Left lung (tissue), 10 donors: ENCODE results near the gene TRAPPC4. TPM values are rescaled to one million over a fixed set of nuclear protein-coding genes. Genes with fewer than 3 reads are reported as not detected.

Source experiments
- ATAC-seq: fragments of 200-7000 bp; cut with Tn5 transposase; one replicate; pipeline ENCODE4 v1.9.1; 2020; ENCODE audit warnings: moderate library complexity
- DNase-seq, 4 donors: peaks; one replicate each; pipeline ENCODE4 v3.0.0-alpha.2; 2013 to 2020
- H3K27ac ChIP-seq, 2 donors: fragments of 200-600 bp; sonication (generic) in 1 of 2; one replicate each; pipeline versions ENCODE4 v1.5.0 to v1.8.0; 2020 to 2021
- H3K27me3 ChIP-seq, 2 donors: fragments of 200-600 bp; sonication (generic) in 1 of 2; one replicate each; pipeline versions ENCODE4 v1.5.0 to v1.8.0; 2020 to 2021
- H3K36me3 ChIP-seq, 2 donors: fragments of 200-600 bp; sonication (generic) in 1 of 2; one replicate each; pipeline versions ENCODE4 v1.5.0 to v1.8.0; 2020 to 2021
- H3K4me1 ChIP-seq, 2 donors: fragments of 200-600 bp; one replicate each; pipeline ENCODE4 v1.8.0; 2021
- H3K4me3 ChIP-seq, 2 donors: fragments of 200-600 bp; sonication (generic) in 1 of 2; one replicate each; pipeline versions ENCODE4 v1.5.0 to v1.8.0; 2020 to 2021; ENCODE audit warnings: mild to moderate bottlenecking in 1 of 2
- H3K9me3 ChIP-seq, 2 donors: fragments of 200-600 bp; sonication (generic) in 1 of 2; one replicate each; pipeline versions ENCODE4 v1.5.0 to v1.8.0; 2020 to 2021
- CTCF ChIP-seq, 2 donors: fragments of 200-600 bp; sonication (generic) in 1 of 2; IDR thresholded peaks; one replicate each; pipeline versions ENCODE4 v1.5.0 to v1.8.0; 2021; ENCODE audit warnings: antibody characterized with exemption in 2 of 2
- intact Hi-C, 2 donors: fragments of 100-400 bp; cut with DNase I; formaldehyde crosslinking; loops; one replicate each; pipeline versions ENCODE4 v1.11.2 to v1.14.2; 2022
- polyA plus RNA-seq, 6 donors: library from polyadenylated mRNA; unstranded; fragments of 120-200 nt; gene quantifications; one replicate each; pipeline ENCODE4 v1.2.1, GENCODE V29; 2013; ENCODE audit not compliant: insufficient read length in 6 of 6
- total RNA-seq, 2 donors: library from RNA; stranded (reverse); fragmentation: NEBNext Ultra II Directional; extraction: Animal tissue kit (Norgen Biotek cat#: 25700); gene quantifications; one replicate each; pipeline ENCODE4 v1.2.1, GENCODE V29; 2021
- donor health status: DM: no; HTN: yes; CAD: no.
- donor health status: DM: no; HTN: no; CAD: no.

The TRAPPC4 gene
- total and polyA plus RNA-seq, 8 donors = 57.1 to 92.7 (median 76.1) TPM

GRCh38 chr11:119046489-119046888 lies 27.9 kb downstream of the TRAPPC4 start:
- ATAC-seq = no peak
- Histone ChIP-seq H3K36me3 (peaks cover 0 to 74% of the 10 kb centered on the region in 2 donors), H3K4me3 (no peak overlapping the region), H3K9me3 (no peaks in the 10 kb centered on the region), H3K27ac (no peak overlapping the region), H3K27me3 (no peaks in the 10 kb centered on the region), H3K4me1 (no peaks in the 10 kb centered on the region)
- intact Hi-C loops = no loop called here
- peak in 1 of 4 donors; percentile 39 for DNase-seq
- no peak for TF ChIP-seq CTCF (IDR thresholded peaks at IDR 0.05)

GRCh38 chr11:119047205-119047604 lies 28.6 kb downstream of the TRAPPC4 start:
- H3K4me3 ChIP-seq = no peak overlapping the region
- TF ChIP-seq CTCF (IDR thresholded peaks at IDR 0.05) = no peak
- H3K4me1 ChIP-seq = no peaks in the 10 kb centered on the region
- intact Hi-C loops = no loop called here
- H3K9me3 ChIP-seq = no peaks in the 10 kb centered on the region
- H3K27ac ChIP-seq = no peak overlapping the region
- ATAC-seq (no peak), DNase-seq (no peak)
- no peaks in the 10 kb centered on the region for H3K27me3 ChIP-seq
- H3K36me3 ChIP-seq = peaks cover 0 to 81% of the 10 kb centered on the region in 2 donors

- ATAC-seq (no peak), DNase-seq (no peak)
- no peaks in the 10 kb centered on the region for H3K4me1 ChIP-seq
Measured at GRCh38 chr11:119048644-119049043, 30.1 kb downstream of the TRAPPC4 start.

GRCh38 chr11:119049081-119049480 lies 30.5 kb downstream of the TRAPPC4 start:
- ATAC-seq (no peak), DNase-seq (no peak)
- no peak for TF ChIP-seq CTCF (IDR thresholded peaks at IDR 0.05)
- Histone ChIP-seq H3K4me1 (no peaks in the 10 kb centered on the region), H3K4me3 (no peak overlapping the region), H3K36me3 (peaks cover 0 to 100% of the 10 kb centered on the region in 2 donors), H3K9me3 (no peaks in the 10 kb centered on the region), H3K27ac (no peak overlapping the region), H3K27me3 (no peaks in the 10 kb centered on the region)
- intact Hi-C loops = no loop called here

More at GRCh38 chr11:119048644-119049043, 30.1 kb downstream of the TRAPPC4 start:
- Histone ChIP-seq H3K4me3 (no peak overlapping the region), H3K36me3 (peaks cover 0 to 95% of the 10 kb centered on the region in 2 donors), H3K27me3 (no peaks in the 10 kb centered on the region), H3K27ac (no peak overlapping the region), H3K9me3 (no peaks in the 10 kb centered on the region)
- intact Hi-C loops = no loop called here
- no peak for TF ChIP-seq CTCF (IDR thresholded peaks at IDR 0.05)

GRCh38 chr11:119051440-119052162 lies 33.0 kb downstream of the TRAPPC4 start:
- H3K36me3 ChIP-seq = peaks cover 0 to 89% of the 10 kb centered on the region in 2 donors
- no peak for ATAC-seq

More at GRCh38 chr11:119051440-119052162, 33.0 kb downstream of the TRAPPC4 start:
- no peaks in the 10 kb centered on the region for H3K9me3 ChIP-seq
- no peak for TF ChIP-seq CTCF (IDR thresholded peaks at IDR 0.05)
- H3K27ac ChIP-seq = no peak overlapping the region
- peak in 1 of 4 donors; percentile 39 for DNase-seq
- peaks cover 12 to 25% of the 10 kb centered on the region in 2 donors for H3K4me1 ChIP-seq
- H3K4me3 ChIP-seq = no peak overlapping the region
- intact Hi-C loops = no loop called here
- no peaks in the 10 kb centered on the region for H3K27me3 ChIP-seq
